ENCODE data around the gene LRMDA.

DNA sequence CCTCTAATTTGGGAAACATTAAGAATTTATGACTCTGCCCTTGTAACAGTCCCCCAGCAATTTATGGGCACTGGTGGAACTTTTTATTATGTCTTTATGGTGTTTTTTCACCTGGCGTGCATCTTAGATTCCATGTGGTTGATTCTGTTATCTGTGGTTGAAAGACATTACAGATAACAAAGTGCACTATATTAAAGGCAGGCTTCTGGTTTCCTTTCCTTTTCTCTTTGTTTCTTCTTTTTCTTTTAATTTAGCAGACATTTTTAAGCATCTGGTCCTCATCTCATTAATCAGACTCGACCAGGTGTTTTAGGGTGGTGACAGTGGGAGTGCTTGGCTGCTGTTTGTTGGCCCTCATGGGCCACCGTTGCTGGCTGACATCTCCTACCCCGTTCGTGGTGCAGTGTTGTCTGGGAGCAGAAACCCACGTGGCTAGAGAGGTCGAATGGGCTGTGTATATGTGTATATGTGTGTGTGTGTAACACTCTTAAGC lies 77.4 kb downstream of the LRMDA start:
- TF ChIP-seq, protein P1, sequence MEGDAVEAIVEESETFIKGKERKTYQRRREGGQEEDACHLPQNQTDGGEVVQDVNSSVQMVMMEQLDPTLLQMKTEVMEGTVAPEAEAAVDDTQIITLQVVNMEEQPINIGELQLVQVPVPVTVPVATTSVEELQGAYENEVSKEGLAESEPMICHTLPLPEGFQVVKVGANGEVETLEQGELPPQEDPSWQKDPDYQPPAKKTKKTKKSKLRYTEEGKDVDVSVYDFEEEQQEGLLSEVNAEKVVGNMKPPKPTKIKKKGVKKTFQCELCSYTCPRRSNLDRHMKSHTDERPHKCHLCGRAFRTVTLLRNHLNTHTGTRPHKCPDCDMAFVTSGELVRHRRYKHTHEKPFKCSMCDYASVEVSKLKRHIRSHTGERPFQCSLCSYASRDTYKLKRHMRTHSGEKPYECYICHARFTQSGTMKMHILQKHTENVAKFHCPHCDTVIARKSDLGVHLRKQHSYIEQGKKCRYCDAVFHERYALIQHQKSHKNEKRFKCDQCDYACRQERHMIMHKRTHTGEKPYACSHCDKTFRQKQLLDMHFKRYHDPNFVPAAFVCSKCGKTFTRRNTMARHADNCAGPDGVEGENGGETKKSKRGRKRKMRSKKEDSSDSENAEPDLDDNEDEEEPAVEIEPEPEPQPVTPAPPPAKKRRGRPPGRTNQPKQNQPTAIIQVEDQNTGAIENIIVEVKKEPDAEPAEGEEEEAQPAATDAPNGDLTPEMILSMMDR (conservative IDR thresholded peaks at IDR 0.05; ENCODE audit: low read length) = no peak
- TF ChIP-seq EZH2phosphoT487 (IDR thresholded peaks at IDR 0.05; ENCODE audit: borderline replicate concordance, low read depth, low read length) = no peak

Data from OCI-LY7 (cell line).